Tibial nerve (tissue), 4 donors: ENCODE data around the gene RAB15. TPM values are rescaled to one million over a fixed set of nuclear protein-coding genes. Genes with fewer than 3 reads are reported as not detected.

ENCODE experiments used
- DNase-seq, 2 donors: peaks; one replicate each; pipeline ENCODE4 v3.0.0-alpha.2; 2019; ENCODE audit warnings: low spot score in 2 of 2
- H3K27ac ChIP-seq, 4 donors: fragments of 200-600 bp; sonication (generic) in 3 of 4; one replicate each; pipeline ENCODE4 v1.5.1; 2017 to 2019; ENCODE audit warnings: mild to moderate bottlenecking in 1 of 4
- H3K27me3 ChIP-seq, 2 donors: fragments of 200-600 bp; sonication (generic) in 1 of 2; one replicate each; pipeline versions ENCODE4 v1.5.1 to v1.6.0; 2017 to 2019
- H3K36me3 ChIP-seq, 3 donors: fragments of 200-600 bp; sonication (generic); one replicate each; pipeline ENCODE4 v1.5.1; 2018 to 2019
- H3K4me1 ChIP-seq, 4 donors: fragments of 200-600 bp; sonication (generic) in 3 of 4; one replicate each; pipeline ENCODE4 v1.5.1; 2017 to 2019
- H3K4me3 ChIP-seq, 4 donors: fragments of 200-600 bp; sonication (generic) in 3 of 4; one replicate each; pipeline ENCODE4 v1.5.1; 2017 to 2019; ENCODE audit warnings: mild to moderate bottlenecking in 1 of 4, moderate library complexity in 1 of 4
- H3K9me3 ChIP-seq, 4 donors: fragments of 200-600 bp; sonication (generic) in 3 of 4; one replicate each; pipeline ENCODE4 v1.5.1; 2017 to 2019
- CTCF ChIP-seq, 5 experiments: fragments of 200-600 bp in 3 of 5; fragments of 450-650 bp in 2 of 5; sonication (generic) in 3 of 5; IDR thresholded peaks; one replicate each; pipeline ENCODE4 v1.5.1; 2016 to 2019; ENCODE audit warnings: antibody characterized with exemption in 5 of 5, mild to moderate bottlenecking in 3 of 5, moderate library complexity in 2 of 5
- EP300 ChIP-seq, 2 donors: sonication (generic); formaldehyde crosslinking; IDR thresholded peaks; one replicate each; pipeline ENCODE4 v1.6.1; 2017; ENCODE audit warnings: antibody characterized with exemption in 2 of 2, mild to moderate bottlenecking in 1 of 2
- POLR2A ChIP-seq, 2 donors: fragments of 450-650 bp; IDR thresholded peaks; one replicate each; pipeline ENCODE4 v1.6.1; 2017; ENCODE audit warnings: antibody characterized with exemption in 2 of 2, mild to moderate bottlenecking in 2 of 2, moderate library complexity in 2 of 2
- WGBS, 2 donors: methylation state at CpG; one replicate each; pipeline ENCODE4 v1.1.5; 2018; 5-methylcytosine and 5-hydroxymethylcytosine counted together
- total RNA-seq, 4 donors: library from RNA; depleted of rRNA; stranded (reverse); fragments of >200 nt; gene quantifications; one replicate each; pipeline ENCODE4 v1.1.0, GENCODE V29; 2016

Gene RAB15
- total RNA-seq, 4 donors from 2014 or later: 0.22 to 2.4 (median 0.42) TPM; not detected in 1

- Histone ChIP-seq H3K27ac (no peak overlapping the region), H3K36me3 (peaks cover 0 to 81% (median 0%) of the 10 kb centered on the region in 3 donors), H3K27me3 (no peaks in the 10 kb centered on the region), H3K4me1 (peaks cover 0 to 19% (median 1%) of the 10 kb centered on the region in 4 donors), H3K4me3 (no peak overlapping the region), H3K9me3 (no peaks in the 10 kb centered on the region)
- 80 to 82% methylated on average over 4 of the region's 4 CpGs for WGBS, 2 donors
- DNase-seq: no peak
- TF ChIP-seq CTCF (IDR thresholded peaks at IDR 0.05) (no peak), EP300 (IDR thresholded peaks at IDR 0.05) (no peak), POLR2A (IDR thresholded peaks at IDR 0.05) (no peak)
Measured at GRCh38 chr14:65012353-65012752, 40.2 kb upstream of the RAB15 start.

- no peak for DNase-seq
- Histone ChIP-seq H3K4me1 (peaks cover 0 to 16% (median 2%) of the 10 kb centered on the region in 4 donors), H3K27ac (no peak overlapping the region), H3K9me3 (no peaks in the 10 kb centered on the region), H3K27me3 (no peaks in the 10 kb centered on the region), H3K36me3 (peaks cover 0 to 75% (median 0%) of the 10 kb centered on the region in 3 donors), H3K4me3 (no peak overlapping the region)
- WGBS, 2 donors: 66 to 72% methylated on average over 10 of the region's 10 CpGs
- TF ChIP-seq EP300 (IDR thresholded peaks at IDR 0.05) (no peak), CTCF (IDR thresholded peaks at IDR 0.05) (no peak), POLR2A (IDR thresholded peaks at IDR 0.05) (no peak)
Measured at GRCh38 chr14:65011538-65011937, 39.4 kb upstream of the RAB15 start.

GRCh38 chr14:65010211-65010931 is 38.2 kb upstream of the RAB15 start:
- WGBS, 2 donors: 88 to 89% methylated on average over 5 of the region's 5 CpGs
- no peak for DNase-seq
- no peak overlapping the region for H3K27ac ChIP-seq
- H3K4me3 ChIP-seq: no peak overlapping the region
- peaks cover 0 to 67% (median 0%) of the 10 kb centered on the region in 3 donors for H3K36me3 ChIP-seq
- TF ChIP-seq POLR2A (IDR thresholded peaks at IDR 0.05): no peak
- no peak for TF ChIP-seq EP300 (IDR thresholded peaks at IDR 0.05)
- no peak for TF ChIP-seq CTCF (IDR thresholded peaks at IDR 0.05)
- no peaks in the 10 kb centered on the region for H3K9me3 ChIP-seq
- no peaks in the 10 kb centered on the region for H3K27me3 ChIP-seq
- H3K4me1 ChIP-seq: peaks cover 0 to 6% (median 2%) of the 10 kb centered on the region in 4 donors

- Histone ChIP-seq H3K27me3 (no peaks in the 10 kb centered on the region), H3K36me3 (peaks cover 0 to 49% (median 0%) of the 10 kb centered on the region in 3 donors), H3K4me1 (peaks cover 0 to 6% (median 2%) of the 10 kb centered on the region in 4 donors), H3K27ac (peak overlapping the region in 2 of 4 donors; percentile 8 to 76), H3K4me3 (no peak overlapping the region), H3K9me3 (no peaks in the 10 kb centered on the region)
- 67 to 84% methylated on average over 1 of the region's 1 CpG for WGBS, 2 donors
- no peak for DNase-seq
- no peak for TF ChIP-seq CTCF (IDR thresholded peaks at IDR 0.05)
- TF ChIP-seq POLR2A (IDR thresholded peaks at IDR 0.05): no peak
- TF ChIP-seq EP300 (IDR thresholded peaks at IDR 0.05): no peak
Measured at GRCh38 chr14:65007202-65007601, 35.1 kb upstream of the RAB15 start.

- Histone ChIP-seq H3K4me3 (no peak overlapping the region), H3K36me3 (peaks cover 0 to 39% (median 0%) of the 10 kb centered on the region in 3 donors), H3K9me3 (no peaks in the 10 kb centered on the region), H3K27ac (peak overlapping the region in 2 of 4 donors; percentile 46 to 76), H3K4me1 (peaks cover 0 to 6% (median 2%) of the 10 kb centered on the region in 4 donors), H3K27me3 (no peaks in the 10 kb centered on the region)
- 52 to 70% methylated on average over 6 of the region's 6 CpGs for WGBS, 2 donors
- no peak for TF ChIP-seq POLR2A (IDR thresholded peaks at IDR 0.05)
- no peak for TF ChIP-seq EP300 (IDR thresholded peaks at IDR 0.05)
- TF ChIP-seq CTCF (IDR thresholded peaks at IDR 0.05): no peak
- DNase-seq: no peak
Measured at GRCh38 chr14:65006261-65006721, 34.2 kb upstream of the RAB15 start.
